K562 (cell line): ENCODE data around the gene NAALAD2. TPM values are rescaled to one million over a fixed set of nuclear protein-coding genes. Genes with fewer than 3 reads are reported as not detected.

Source experiments
- ARID3B ChIP-seq: fragments of 250-450 bp; sonication (Bioruptor Pico); IDR thresholded peaks from 2 replicates; pipeline ENCODE4 v1.4.0; 2020; ENCODE audit warnings: borderline replicate concordance
- CLOCK ChIP-seq: fragments of 250-450 bp; sonication (Bioruptor Pico); IDR thresholded peaks from 2 replicates; pipeline ENCODE4 v1.4.0; 2020; ENCODE audit warnings: mild to moderate bottlenecking, moderate library complexity, borderline replicate concordance
- HNRNPK ChIP-seq: fragments of 200-400 bp; formaldehyde crosslinking; IDR thresholded peaks from one replicate; pipeline ENCODE4 v1.6.1; 2018; ENCODE audit warnings: mild to moderate bottlenecking, low read depth, low read length; ENCODE audit not compliant: poor library complexity, severe bottlenecking
- MAX ChIP-seq: sonication (generic); formaldehyde crosslinking; IDR thresholded peaks from 2 replicates; pipeline ENCODE4 v1.9.0; 2022; ENCODE audit warnings: mild to moderate bottlenecking, missing genetic modification reagents
- MCM2 ChIP-seq: fragments of 450-650 bp; IDR thresholded peaks from 2 replicates; pipeline ENCODE4 v1.6.1; 2017; ENCODE audit warnings: low read depth, mild to moderate bottlenecking
- POU5F1 ChIP-seq: fragments of 150-350 bp; IDR thresholded peaks from 2 replicates; pipeline ENCODE4 v1.6.1; 2014; ENCODE audit warnings: borderline replicate concordance, low read length, low read depth, mild to moderate bottlenecking; ENCODE audit not compliant: partially characterized antibody
- PURB ChIP-seq: sonication (generic); formaldehyde crosslinking; IDR thresholded peaks from 2 replicates; pipeline ENCODE4 v1.9.0; 2021; ENCODE audit warnings: low read depth, mild to moderate bottlenecking, missing genetic modification reagents
- SAP30 ChIP-seq: fragments of 200-600 bp; sonication (generic); IDR thresholded peaks from 2 replicates; pipeline ENCODE4 v1.6.1; 2012; ENCODE audit warnings: borderline replicate concordance, low read depth, mild to moderate bottlenecking, moderate library complexity, low read length, control low read depth, inconsistent platforms; ENCODE audit not compliant: insufficient read depth, poor library complexity, severe bottlenecking
- SPI1 ChIP-seq: IDR thresholded peaks from 2 replicates; pipeline ENCODE4 v1.6.1; 2011; ENCODE audit warnings: low read depth, low read length, control low read depth, borderline replicate concordance
- THRAP3 ChIP-seq: fragments of 450-650 bp; IDR thresholded peaks from 2 replicates; pipeline ENCODE4 v1.6.1; 2016; ENCODE audit warnings: mild to moderate bottlenecking, inconsistent platforms, borderline replicate concordance
- ZBTB49 ChIP-seq: sonication (generic); formaldehyde crosslinking; IDR thresholded peaks from 2 replicates; pipeline ENCODE4 v1.8.0; 2022; ENCODE audit warnings: missing genetic modification reagents, mild to moderate bottlenecking, borderline replicate concordance
- ZNF3 ChIP-seq: fragments of 250-450 bp; sonication (Bioruptor Pico); IDR thresholded peaks from 2 replicates; pipeline ENCODE4 v1.5.0; 2021; ENCODE audit warnings: mild to moderate bottlenecking, moderate library complexity
- polyA plus RNA-seq, 8 experiments: library from polyadenylated mRNA; depleted of rRNA in 4 of 8; stranded (reverse) in 5 of 8; unstranded in 3 of 8; fragments of >200 nt; fragmentation: Nextera tagmentation in 2 of 8; fragmentation: Illumina TruSeq in 1 of 8; extraction: Ambion mirVana in 2 of 8; extraction: Trizol in 1 of 8; gene quantifications; 2 replicates each; pipeline versions ENCODE4 v1.2.1 to v1.2.3, GENCODE V29; 2011 to 2014; ENCODE audit warnings: inconsistent platforms in 1 of 8, missing spikeins in 1 of 8
- total RNA-seq, 7 experiments: library from RNA; depleted of rRNA in 6 of 7; stranded (reverse); fragments of >200 nt in 6 of 7; fragmentation: Illumina TruSeq in 2 of 7; extraction: Trizol in 2 of 7; gene quantifications; 2 replicates each; pipeline versions ENCODE4 v1.2.1 to v1.2.3, GENCODE V29; 2011 to 2021; ENCODE audit warnings: low replicate concordance in 1 of 7

NAALAD2 gene
- total and polyA plus RNA-seq, 9 of the 15 experiments (the other 6 are each of a cell fraction or from before 2014, with no cell fraction given), result 0.05 to 0.24 (median 0.12) TPM

GRCh38 chr11:90237004-90237403 is 102.5 kb downstream of the NAALAD2 start (continued):
- TF ChIP-seq ARID3B (CRISPR knock-in tag) (no peak), MCM2 (no peak), HNRNPK (no peak), ZBTB49 (CRISPR knock-in tag) (no peak), SAP30 (no peak), POU5F1 (no peak), THRAP3 (no peak), CLOCK (no peak), SPI1 (peak; percentile 11; the same call in 1 of the 2 replicates), MAX (CRISPR knock-in tag) (no peak), ZNF3 (CRISPR knock-in tag) (no peak), PURB (CRISPR knock-in tag) (no peak)
